Neural progenitor cell (in vitro differentiated cells): Measurements from ENCODE around the gene LRP1B. TPM values are rescaled to one million over a fixed set of nuclear protein-coding genes. Genes with fewer than 3 reads are reported as not detected.

ENCODE experiments used
- DNase-seq: peaks from one replicate; pipeline ENCODE4 v3.0.0-alpha.2; 2016; ENCODE audit warnings: low spot score
- H2AFZ ChIP-seq: fragments of 200-600 bp; sonication (generic); replicated peaks from 2 replicates; pipeline ENCODE4 v1.6.1; 2016; ENCODE audit warnings: antibody characterized with exemption
- H3F3A ChIP-seq: fragments of 200-600 bp; sonication (generic); 2 replicates; pipeline ENCODE4 v1.6.1; 2016; ENCODE audit warnings: antibody characterized with exemption, low read depth
- H3K27ac ChIP-seq: fragments of 200-600 bp; sonication (generic); 2 replicates; pipeline ENCODE4 v1.5.1; 2016; ENCODE audit warnings: mild to moderate bottlenecking
- H3K27me3 ChIP-seq: fragments of 200-600 bp; sonication (generic); 2 replicates; pipeline ENCODE4 v1.6.1; 2016; ENCODE audit warnings: mild to moderate bottlenecking, moderate library complexity
- H3K36me3 ChIP-seq: fragments of 200-600 bp; sonication (generic); 2 replicates; pipeline ENCODE4 v1.5.1; 2016
- H3K4me1 ChIP-seq: fragments of 200-600 bp; sonication (generic); 2 replicates; pipeline ENCODE4 v1.6.1; 2016; ENCODE audit warnings: mixed run types
- H3K4me2 ChIP-seq: fragments of 200-600 bp; sonication (generic); 2 replicates; pipeline ENCODE4 v1.6.1; 2016
- H3K4me3 ChIP-seq: fragments of 200-600 bp; sonication (generic); 2 replicates; pipeline ENCODE4 v1.5.1; 2016
- H3K79me2 ChIP-seq: fragments of 200-600 bp; sonication (generic); 2 replicates; pipeline ENCODE4 v1.6.1; 2016; ENCODE audit warnings: low read depth
- H3K9ac ChIP-seq: fragments of 200-600 bp; sonication (generic); 2 replicates; pipeline ENCODE4 v1.6.1; 2016
- H3K9me3 ChIP-seq: fragments of 200-600 bp; sonication (generic); 2 replicates; pipeline ENCODE4 v1.5.1; 2016; ENCODE audit warnings: low read depth
- H4K20me1 ChIP-seq: fragments of 200-600 bp; sonication (generic); 2 replicates; pipeline ENCODE4 v1.6.1; 2016; ENCODE audit warnings: low read depth
- H3K27ac Mint-ChIP-seq: 3 replicates; pipeline ENCODE4 v1.8.0; 2021; ENCODE audit warnings: mixed read lengths
- H3K27me3 Mint-ChIP-seq: 2 replicates; pipeline ENCODE4 v1.8.0; 2022; ENCODE audit warnings: low read depth, mild to moderate bottlenecking, inconsistent platforms, moderate library complexity, mixed read lengths; ENCODE audit not compliant: insufficient read depth
- H3K36me3 Mint-ChIP-seq: 3 replicates; pipeline ENCODE4 v1.8.0; 2021; ENCODE audit warnings: mixed read lengths
- H3K4me1 Mint-ChIP-seq: 3 replicates; pipeline ENCODE4 v1.8.0; 2021; ENCODE audit warnings: mixed read lengths
- H3K4me3 Mint-ChIP-seq: 3 replicates; pipeline ENCODE4 v1.8.0; 2021; ENCODE audit warnings: mild to moderate bottlenecking, moderate library complexity, mixed read lengths
- H3K9me3 Mint-ChIP-seq: 3 replicates; pipeline ENCODE4 v1.8.0; 2020; ENCODE audit warnings: mixed read lengths
- CTCF ChIP-seq: fragments of 200-600 bp; sonication (generic); IDR thresholded peaks from 2 replicates; pipeline ENCODE4 v1.5.1; 2017; ENCODE audit warnings: antibody characterized with exemption, mild to moderate bottlenecking
- EZH2 ChIP-seq: fragments of 200-600 bp; sonication (generic); IDR thresholded peaks from 2 replicates; pipeline ENCODE4 v1.6.1; 2017; ENCODE audit warnings: antibody characterized with exemption, mild to moderate bottlenecking, moderate library complexity
- EZH2phosphoT487 ChIP-seq: fragments of 200-600 bp; sonication (generic); IDR thresholded peaks from 2 replicates; pipeline ENCODE4 v1.6.1; 2017; ENCODE audit warnings: antibody characterized with exemption
- total RNA-seq: library from RNA; depleted of rRNA; stranded (reverse); fragments of >200 nt; gene quantifications from 2 replicates; pipeline ENCODE4 v1.2.3, GENCODE V29; 2015; ENCODE audit warnings: low replicate concordance

Gene LRP1B
- total RNA-seq, 1 donor from 2014 or later: not detected

- no peaks in the 10 kb centered on the region for H3K27me3 Mint-ChIP-seq
- H3K36me3 Mint-ChIP-seq: no peaks in the 10 kb centered on the region
- no peak overlapping the region for H3K4me2 ChIP-seq
- no peaks in the 10 kb centered on the region for H3K4me1 Mint-ChIP-seq
- H3K27me3 ChIP-seq: no peaks in the 10 kb centered on the region
- H2AFZ ChIP-seq: no peak overlapping the region
- H3K4me1 ChIP-seq: no peaks in the 10 kb centered on the region
- H3K9ac ChIP-seq: no peak overlapping the region
- H3K9me3 Mint-ChIP-seq: no peaks in the 10 kb centered on the region
- H3K4me3 ChIP-seq: no peak overlapping the region
- H3F3A ChIP-seq: no peaks in the 10 kb centered on the region
- DNase-seq: no peak
- no peak overlapping the region for H3K27ac Mint-ChIP-seq
- no peaks in the 10 kb centered on the region for H3K9me3 ChIP-seq
- no peak overlapping the region for H3K27ac ChIP-seq
- no peak overlapping the region for H3K4me3 Mint-ChIP-seq
- H3K79me2 ChIP-seq: no peaks in the 10 kb centered on the region
- H4K20me1 ChIP-seq: no peaks in the 10 kb centered on the region
- no peaks in the 10 kb centered on the region for H3K36me3 ChIP-seq
- TF ChIP-seq EZH2phosphoT487: no peak
Observed at GRCh38 chr2:141598982-141599381, 531.8 kb downstream of the LRP1B start.

DNA sequence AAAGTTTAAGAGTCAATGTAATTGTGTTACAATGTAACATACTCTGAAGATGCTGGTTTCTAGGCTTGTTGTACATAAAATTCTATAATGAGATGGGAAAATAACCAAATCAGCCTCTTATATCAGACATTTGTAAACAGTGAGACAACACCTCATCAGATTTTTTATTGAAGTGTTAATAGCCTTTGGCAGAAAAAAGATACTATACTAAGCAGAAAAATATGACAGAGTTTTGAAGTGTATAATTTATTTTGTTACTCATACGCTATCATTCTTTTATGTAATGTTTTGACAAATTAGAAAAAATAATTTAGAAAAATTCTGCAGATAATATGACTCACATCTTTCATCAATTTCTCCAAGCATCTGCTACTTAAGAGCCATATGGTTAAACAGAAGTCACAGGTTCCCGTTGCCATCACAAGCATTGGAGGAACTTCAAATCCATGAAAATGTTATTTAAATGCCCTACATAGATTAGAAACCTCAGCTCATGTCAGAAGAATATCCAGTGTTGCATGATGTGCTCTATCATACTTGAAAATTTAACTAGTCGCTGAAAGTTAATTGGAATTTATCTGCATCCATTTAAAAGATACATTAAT, 535.4 kb downstream of the LRP1B start:
- H3K4me3 ChIP-seq: no peak overlapping the region
- H3K9me3 Mint-ChIP-seq: no peaks in the 10 kb centered on the region
- no peaks in the 10 kb centered on the region for H3K36me3 ChIP-seq
- no peaks in the 10 kb centered on the region for H3F3A ChIP-seq
- H3K9ac ChIP-seq: no peak overlapping the region
- H4K20me1 ChIP-seq: no peaks in the 10 kb centered on the region
- no peaks in the 10 kb centered on the region for H3K9me3 ChIP-seq
- TF ChIP-seq EZH2 (no peak), CTCF (no peak), EZH2phosphoT487 (no peak)
- H3K27ac Mint-ChIP-seq: no peak overlapping the region
- H2AFZ ChIP-seq: no peak overlapping the region
- peaks cover 3% of the 10 kb centered on the region for H3K4me1 Mint-ChIP-seq
- H3K4me1 ChIP-seq: no peaks in the 10 kb centered on the region
- no peaks in the 10 kb centered on the region for H3K79me2 ChIP-seq
- DNase-seq: no peak
- no peaks in the 10 kb centered on the region for H3K27me3 ChIP-seq
- no peak overlapping the region for H3K4me2 ChIP-seq
- no peak overlapping the region for H3K4me3 Mint-ChIP-seq
- no peaks in the 10 kb centered on the region for H3K27me3 Mint-ChIP-seq
- no peaks in the 10 kb centered on the region for H3K36me3 Mint-ChIP-seq
- H3K27ac ChIP-seq: no peak overlapping the region

DNA sequence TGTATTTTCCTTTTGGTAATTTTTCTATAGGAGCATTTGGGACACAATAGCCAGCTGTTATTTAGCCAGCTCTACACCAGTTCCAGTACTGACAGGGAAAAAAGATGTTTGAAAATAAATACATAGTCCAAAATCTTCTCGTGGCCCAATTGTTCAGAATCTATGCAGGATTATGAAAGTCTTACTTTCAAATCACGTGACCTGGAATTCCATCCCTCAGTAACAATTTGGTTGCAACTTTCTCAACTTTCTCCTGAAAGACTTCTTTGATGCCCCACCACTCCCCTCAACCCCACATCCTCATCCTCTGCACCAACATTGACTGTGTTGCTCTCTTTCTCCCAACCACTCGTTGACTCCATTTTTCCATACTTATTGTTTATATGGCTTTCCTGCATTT, 539.0 kb downstream of the LRP1B start:
- Mint-ChIP-seq H3K36me3 (no peaks in the 10 kb centered on the region), H3K4me1 (peaks cover 3% of the 10 kb centered on the region)
- DNase-seq: no peak

More for the DNA sequence above, 539.0 kb downstream of the LRP1B start:
- Mint-ChIP-seq H3K27me3 (no peaks in the 10 kb centered on the region), H3K27ac (no peak overlapping the region), H3K9me3 (no peaks in the 10 kb centered on the region), H3K4me3 (no peak overlapping the region)
- no peak overlapping the region for H3K4me2 ChIP-seq
- TF ChIP-seq EZH2 (no peak), EZH2phosphoT487 (no peak), CTCF (no peak)
- H3K4me3 ChIP-seq: no peak overlapping the region
- H3K27me3 ChIP-seq: no peaks in the 10 kb centered on the region
- no peaks in the 10 kb centered on the region for H3K36me3 ChIP-seq
- no peaks in the 10 kb centered on the region for H3F3A ChIP-seq
- no peak overlapping the region for H2AFZ ChIP-seq
- no peaks in the 10 kb centered on the region for H3K79me2 ChIP-seq
- H3K27ac ChIP-seq: no peak overlapping the region
- no peaks in the 10 kb centered on the region for H3K9me3 ChIP-seq
- no peaks in the 10 kb centered on the region for H4K20me1 ChIP-seq
- H3K4me1 ChIP-seq: no peaks in the 10 kb centered on the region
- H3K9ac ChIP-seq: no peak overlapping the region
